Measurements from ENCODE around the gene KHDC4.

KHDC4 gene

DNA sequence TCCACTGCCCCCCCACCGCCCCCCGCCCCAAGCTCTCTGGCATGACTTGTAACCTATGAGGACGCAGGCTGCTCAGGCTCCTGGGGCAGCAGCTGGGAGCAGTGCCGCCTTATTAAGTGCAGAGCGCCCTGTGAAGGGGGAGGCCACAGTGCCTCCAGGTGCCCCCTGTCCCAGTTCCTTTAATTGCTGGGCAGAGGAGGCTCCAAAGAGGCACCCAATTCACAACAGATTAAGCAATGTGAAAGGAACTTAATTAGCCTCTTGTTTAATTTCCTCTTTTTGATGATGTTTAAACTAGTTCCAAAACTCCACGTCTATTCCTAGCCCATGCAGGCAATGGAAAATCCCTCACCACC is 10.2 kb upstream of the KHDC4 start:
- no peak for ATAC-seq
- TF ChIP-seq ZFP3 (CRISPR knock-in tag; IDR thresholded peaks at IDR 0.05): no peak
- TF ChIP-seq, protein P1, sequence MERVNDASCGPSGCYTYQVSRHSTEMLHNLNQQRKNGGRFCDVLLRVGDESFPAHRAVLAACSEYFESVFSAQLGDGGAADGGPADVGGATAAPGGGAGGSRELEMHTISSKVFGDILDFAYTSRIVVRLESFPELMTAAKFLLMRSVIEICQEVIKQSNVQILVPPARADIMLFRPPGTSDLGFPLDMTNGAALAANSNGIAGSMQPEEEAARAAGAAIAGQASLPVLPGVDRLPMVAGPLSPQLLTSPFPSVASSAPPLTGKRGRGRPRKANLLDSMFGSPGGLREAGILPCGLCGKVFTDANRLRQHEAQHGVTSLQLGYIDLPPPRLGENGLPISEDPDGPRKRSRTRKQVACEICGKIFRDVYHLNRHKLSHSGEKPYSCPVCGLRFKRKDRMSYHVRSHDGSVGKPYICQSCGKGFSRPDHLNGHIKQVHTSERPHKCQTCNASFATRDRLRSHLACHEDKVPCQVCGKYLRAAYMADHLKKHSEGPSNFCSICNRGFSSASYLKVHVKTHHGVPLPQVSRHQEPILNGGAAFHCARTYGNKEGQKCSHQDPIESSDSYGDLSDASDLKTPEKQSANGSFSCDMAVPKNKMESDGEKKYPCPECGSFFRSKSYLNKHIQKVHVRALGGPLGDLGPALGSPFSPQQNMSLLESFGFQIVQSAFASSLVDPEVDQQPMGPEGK (CRISPR knock-in tag; IDR thresholded peaks at IDR 0.05; ENCODE audit: borderline replicate concordance): no peak
- TF ChIP-seq PPARA (CRISPR knock-in tag; IDR thresholded peaks at IDR 0.05; ENCODE audit: borderline replicate concordance): no peak
- TF ChIP-seq ZNF8 (CRISPR knock-in tag; IDR thresholded peaks at IDR 0.05): no peak
- TF ChIP-seq TCF4 (CRISPR knock-in tag; IDR thresholded peaks at IDR 0.05; ENCODE audit: borderline replicate concordance): no peak
- no peak for TF ChIP-seq SNAI2 (CRISPR knock-in tag; IDR thresholded peaks at IDR 0.05)

DNA sequence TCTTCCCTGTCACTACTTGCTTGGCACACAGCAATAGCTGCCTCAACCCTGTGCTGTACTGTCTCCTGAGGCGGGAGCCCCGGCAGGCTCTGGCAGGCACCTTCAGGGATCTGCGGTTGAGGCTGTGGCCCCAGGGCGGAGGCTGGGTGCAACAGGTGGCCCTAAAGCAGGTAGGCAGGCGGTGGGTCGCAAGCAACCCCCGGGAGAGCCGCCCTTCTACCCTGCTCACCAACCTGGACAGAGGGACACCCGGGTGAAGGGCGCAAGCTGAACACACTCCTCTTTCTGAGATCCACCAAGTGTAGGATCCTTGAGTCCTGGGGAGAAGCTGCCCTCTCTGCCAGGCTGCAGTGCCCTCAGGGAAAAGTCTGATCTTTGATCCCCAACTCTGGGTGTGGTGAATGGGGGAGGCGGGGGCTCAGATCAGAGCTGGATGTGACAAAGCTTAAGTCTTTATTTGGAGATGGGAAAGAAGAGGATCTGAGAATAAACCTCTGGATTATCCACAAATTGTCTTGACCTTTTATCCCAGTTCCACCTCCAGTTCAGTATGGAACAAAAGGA is 8.4 kb upstream of the KHDC4 start:
- TF ChIP-seq SNAI2 (CRISPR knock-in tag; IDR thresholded peaks at IDR 0.05): no peak
- no peak for TF ChIP-seq ARNTL (CRISPR knock-in tag; IDR thresholded peaks at IDR 0.05; ENCODE audit: borderline replicate concordance, low read depth)
- TF ChIP-seq, protein P2, sequence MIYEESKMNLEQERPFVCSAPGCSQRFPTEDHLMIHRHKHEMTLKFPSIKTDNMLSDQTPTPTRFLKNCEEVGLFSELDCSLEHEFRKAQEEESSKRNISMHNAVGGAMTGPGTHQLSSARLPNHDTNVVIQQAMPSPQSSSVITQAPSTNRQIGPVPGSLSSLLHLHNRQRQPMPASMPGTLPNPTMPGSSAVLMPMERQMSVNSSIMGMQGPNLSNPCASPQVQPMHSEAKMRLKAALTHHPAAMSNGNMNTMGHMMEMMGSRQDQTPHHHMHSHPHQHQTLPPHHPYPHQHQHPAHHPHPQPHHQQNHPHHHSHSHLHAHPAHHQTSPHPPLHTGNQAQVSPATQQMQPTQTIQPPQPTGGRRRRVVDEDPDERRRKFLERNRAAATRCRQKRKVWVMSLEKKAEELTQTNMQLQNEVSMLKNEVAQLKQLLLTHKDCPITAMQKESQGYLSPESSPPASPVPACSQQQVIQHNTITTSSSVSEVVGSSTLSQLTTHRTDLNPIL (CRISPR knock-in tag; IDR thresholded peaks at IDR 0.05; ENCODE audit: low read depth): no peak
- no peak for TF ChIP-seq TCF4 (CRISPR knock-in tag; IDR thresholded peaks at IDR 0.05; ENCODE audit: borderline replicate concordance)
- TF ChIP-seq, protein P3, sequence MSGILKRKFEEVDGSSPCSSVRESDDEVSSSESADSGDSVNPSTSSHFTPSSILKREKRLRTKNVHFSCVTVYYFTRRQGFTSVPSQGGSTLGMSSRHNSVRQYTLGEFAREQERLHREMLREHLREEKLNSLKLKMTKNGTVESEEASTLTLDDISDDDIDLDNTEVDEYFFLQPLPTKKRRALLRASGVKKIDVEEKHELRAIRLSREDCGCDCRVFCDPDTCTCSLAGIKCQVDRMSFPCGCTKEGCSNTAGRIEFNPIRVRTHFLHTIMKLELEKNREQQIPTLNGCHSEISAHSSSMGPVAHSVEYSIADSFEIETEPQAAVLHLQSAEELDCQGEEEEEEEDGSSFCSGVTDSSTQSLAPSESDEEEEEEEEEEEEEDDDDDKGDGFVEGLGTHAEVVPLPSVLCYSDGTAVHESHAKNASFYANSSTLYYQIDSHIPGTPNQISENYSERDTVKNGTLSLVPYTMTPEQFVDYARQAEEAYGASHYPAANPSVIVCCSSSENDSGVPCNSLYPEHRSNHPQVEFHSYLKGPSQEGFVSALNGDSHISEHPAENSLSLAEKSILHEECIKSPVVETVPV (CRISPR knock-in tag; IDR thresholded peaks at IDR 0.05): no peak
- TF ChIP-seq PPARA (CRISPR knock-in tag; IDR thresholded peaks at IDR 0.05; ENCODE audit: borderline replicate concordance): no peak
- TF ChIP-seq TOX (CRISPR knock-in tag; IDR thresholded peaks at IDR 0.05; ENCODE audit: borderline replicate concordance): no peak
- no peak for TF ChIP-seq ESRRG (CRISPR knock-in tag; IDR thresholded peaks at IDR 0.05)
- no peak for TF ChIP-seq GLIS3 (CRISPR knock-in tag; IDR thresholded peaks at IDR 0.05)
- no peak for TF ChIP-seq ZNF8 (CRISPR knock-in tag; IDR thresholded peaks at IDR 0.05)
- TF ChIP-seq, protein P1 (CRISPR knock-in tag; IDR thresholded peaks at IDR 0.05; ENCODE audit: borderline replicate concordance): no peak
- no peak for TF ChIP-seq ZFP3 (CRISPR knock-in tag; IDR thresholded peaks at IDR 0.05)
- TF ChIP-seq ZFP30 (CRISPR knock-in tag; IDR thresholded peaks at IDR 0.05): no peak
- TF ChIP-seq CSDC2 (CRISPR knock-in tag; IDR thresholded peaks at IDR 0.05): no peak
- TF ChIP-seq ZC3H10 (CRISPR knock-in tag; IDR thresholded peaks at IDR 0.05): no peak
- TF ChIP-seq ZNF565 (CRISPR knock-in tag; conservative IDR thresholded peaks at IDR 0.05; ENCODE audit: low read depth): no peak
- no peak for TF ChIP-seq BACH2 (CRISPR knock-in tag; IDR thresholded peaks at IDR 0.05; ENCODE audit: borderline replicate concordance)
- TF ChIP-seq ZNF70 (CRISPR knock-in tag; IDR thresholded peaks at IDR 0.05): no peak
- TF ChIP-seq ISL1 (CRISPR knock-in tag; IDR thresholded peaks at IDR 0.05): no peak
- ATAC-seq: no peak

DNA sequence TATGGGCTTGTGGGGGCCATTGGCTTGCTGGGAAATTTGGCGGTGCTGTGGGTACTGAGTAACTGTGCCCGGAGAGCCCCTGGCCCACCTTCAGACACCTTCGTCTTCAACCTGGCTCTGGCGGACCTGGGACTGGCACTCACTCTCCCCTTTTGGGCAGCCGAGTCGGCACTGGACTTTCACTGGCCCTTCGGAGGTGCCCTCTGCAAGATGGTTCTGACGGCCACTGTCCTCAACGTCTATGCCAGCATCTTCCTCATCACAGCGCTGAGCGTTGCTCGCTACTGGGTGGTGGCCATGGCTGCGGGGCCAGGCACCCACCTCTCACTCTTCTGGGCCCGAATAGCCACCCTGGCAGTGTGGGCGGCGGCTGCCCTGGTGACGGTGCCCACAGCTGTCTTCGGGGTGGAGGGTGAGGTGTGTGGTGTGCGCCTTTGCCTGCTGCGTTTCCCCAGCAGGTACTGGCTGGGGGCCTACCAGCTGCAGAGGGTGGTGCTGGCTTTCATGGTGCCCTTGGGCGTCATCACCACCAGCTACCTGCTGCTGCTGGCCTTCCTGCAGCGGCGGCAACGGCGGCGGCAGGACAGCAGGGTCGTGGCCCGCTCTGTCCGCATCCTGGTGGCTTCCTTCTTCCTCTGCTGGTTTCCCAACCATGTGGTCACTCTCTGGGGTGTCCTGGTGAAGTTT is 7.8 kb upstream of the KHDC4 start:
- no peak for ATAC-seq
- no peak for TF ChIP-seq TOX (CRISPR knock-in tag; IDR thresholded peaks at IDR 0.05; ENCODE audit: borderline replicate concordance)
- no peak for TF ChIP-seq RARB (CRISPR knock-in tag; IDR thresholded peaks at IDR 0.05)
- no peak for TF ChIP-seq SNAI2 (CRISPR knock-in tag; IDR thresholded peaks at IDR 0.05)
- no peak for TF ChIP-seq ISL1 (CRISPR knock-in tag; IDR thresholded peaks at IDR 0.05)
- no peak for TF ChIP-seq ZFP3 (CRISPR knock-in tag; IDR thresholded peaks at IDR 0.05)
- TF ChIP-seq PPARA (CRISPR knock-in tag; IDR thresholded peaks at IDR 0.05; ENCODE audit: borderline replicate concordance): no peak
- TF ChIP-seq ZNF8 (CRISPR knock-in tag; IDR thresholded peaks at IDR 0.05): no peak
- TF ChIP-seq, protein P4, sequence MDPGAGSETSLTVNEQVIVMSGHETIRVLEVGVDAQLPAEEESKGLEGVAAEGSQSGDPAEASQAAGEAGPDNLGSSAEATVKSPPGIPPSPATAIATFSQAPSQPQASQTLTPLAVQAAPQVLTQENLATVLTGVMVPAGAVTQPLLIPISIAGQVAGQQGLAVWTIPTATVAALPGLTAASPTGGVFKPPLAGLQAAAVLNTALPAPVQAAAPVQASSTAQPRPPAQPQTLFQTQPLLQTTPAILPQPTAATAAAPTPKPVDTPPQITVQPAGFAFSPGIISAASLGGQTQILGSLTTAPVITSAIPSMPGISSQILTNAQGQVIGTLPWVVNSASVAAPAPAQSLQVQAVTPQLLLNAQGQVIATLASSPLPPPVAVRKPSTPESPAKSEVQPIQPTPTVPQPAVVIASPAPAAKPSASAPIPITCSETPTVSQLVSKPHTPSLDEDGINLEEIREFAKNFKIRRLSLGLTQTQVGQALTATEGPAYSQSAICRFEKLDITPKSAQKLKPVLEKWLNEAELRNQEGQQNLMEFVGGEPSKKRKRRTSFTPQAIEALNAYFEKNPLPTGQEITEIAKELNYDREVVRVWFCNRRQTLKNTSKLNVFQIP (CRISPR knock-in tag; IDR thresholded peaks at IDR 0.05; ENCODE audit: borderline replicate concordance, low read depth): no peak
- TF ChIP-seq, protein P3 (CRISPR knock-in tag; IDR thresholded peaks at IDR 0.05): no peak
- TF ChIP-seq, protein P2 (CRISPR knock-in tag; IDR thresholded peaks at IDR 0.05; ENCODE audit: low read depth): no peak
- no peak for TF ChIP-seq CSDC2 (CRISPR knock-in tag; IDR thresholded peaks at IDR 0.05)
- no peak for TF ChIP-seq ZNF70 (CRISPR knock-in tag; IDR thresholded peaks at IDR 0.05)
- no peak for TF ChIP-seq ZC3H10 (CRISPR knock-in tag; IDR thresholded peaks at IDR 0.05)
- TF ChIP-seq ZFP30 (CRISPR knock-in tag; IDR thresholded peaks at IDR 0.05): no peak
- no peak for TF ChIP-seq GLIS3 (CRISPR knock-in tag; IDR thresholded peaks at IDR 0.05)
- TF ChIP-seq ZNF565 (CRISPR knock-in tag; conservative IDR thresholded peaks at IDR 0.05; ENCODE audit: low read depth): no peak
- TF ChIP-seq TCF4 (CRISPR knock-in tag; IDR thresholded peaks at IDR 0.05; ENCODE audit: borderline replicate concordance): no peak
- no peak for TF ChIP-seq OSR1 (CRISPR knock-in tag; IDR thresholded peaks at IDR 0.05)
- no peak for TF ChIP-seq BACH2 (CRISPR knock-in tag; IDR thresholded peaks at IDR 0.05; ENCODE audit: borderline replicate concordance)
- TF ChIP-seq ARNTL (CRISPR knock-in tag; IDR thresholded peaks at IDR 0.05; ENCODE audit: borderline replicate concordance, low read depth): no peak

All from SK-N-SH treated with all-trans-retinoic acid at 6 μM for 48 hours (cell line).